Astrocyte of the spinal cord (primary cell): ENCODE results near the gene LRP8.
A peak's percentile ranks its signal among the peaks of the same experiment; 100 is the strongest.

Experiments
- DNase-seq: peaks from one replicate; pipeline ENCODE4 v3.0.0; 2011; ENCODE audit warnings: low read depth, low spot score
- H3K4me3 ChIP-seq: 2 replicates; pipeline ENCODE4 v1.5.1; 2011; ENCODE audit warnings: low read depth, mild to moderate bottlenecking, low read length, moderate library complexity
- CTCF ChIP-seq: IDR thresholded peaks from 2 replicates; pipeline ENCODE4 v1.5.1; 2012; ENCODE audit warnings: low read depth, mild to moderate bottlenecking, low read length, inconsistent platforms
- in situ Hi-C: cut with HindIII; loops from 2 replicates; pipeline ENCODE4 v1.10.0; 2017; ENCODE audit warnings: low sequenced_read_pairs

The LRP8 gene

GRCh38 chr1:53324728-53325297 is 3.1 kb downstream of the LRP8 start:
- peak; percentile 37 for DNase-seq
- no peak for TF ChIP-seq CTCF
- in situ Hi-C loops = no loop called here
- H3K4me3 ChIP-seq = no peak overlapping the region

- DNase-seq = no peak
- TF ChIP-seq CTCF = no peak
- in situ Hi-C loops = no loop called here
- no peak overlapping the region for H3K4me3 ChIP-seq
Measured at GRCh38 chr1:53324321-53324720, 3.5 kb downstream of the LRP8 start.

- no peak for DNase-seq
- H3K4me3 ChIP-seq = no peak overlapping the region
- TF ChIP-seq CTCF = no peak
- in situ Hi-C loops = no loop called here
Measured at GRCh38 chr1:53323316-53323715, 4.6 kb downstream of the LRP8 start.

GRCh38 chr1:53321776-53322602 is 5.9 kb downstream of the LRP8 start:
- no peak for TF ChIP-seq CTCF
- H3K4me3 ChIP-seq = no peak overlapping the region
- in situ Hi-C loops = no loop called here
- DNase-seq = no peak

- in situ Hi-C loops = no loop called here
- no peak for DNase-seq
- no peak overlapping the region for H3K4me3 ChIP-seq
- TF ChIP-seq CTCF = peak; percentile 53
Measured at GRCh38 chr1:53321366-53321765, 6.5 kb downstream of the LRP8 start.

- H3K4me3 ChIP-seq = no peak overlapping the region
- in situ Hi-C loops = no loop called here
- TF ChIP-seq CTCF = no peak
- no peak for DNase-seq
Measured at GRCh38 chr1:53320646-53321045, 7.2 kb downstream of the LRP8 start.
